GM12878 (cell line): Measurements from ENCODE around the gene SCRT2. TPM values are rescaled to one million over a fixed set of nuclear protein-coding genes. Genes with fewer than 3 reads are reported as not detected.

Experiments used
- ATAC-seq: fragments of 200-7000 bp; cut with Tn5 transposase; 3 replicates; pipeline ENCODE4 v1.9.1; 2020; ENCODE audit warnings: mild to moderate bottlenecking, moderate library complexity
- BruUV-seq: library from RNA; stranded (reverse); fragments of 400-500 nt; replicated peaks from 2 replicates; lab custom pipeline; 2021; lab: Mats Ljungman, UMichigan
- CTCF ChIA-PET: fragments of 300-600 bp; sonication (Branson Sonifier 250); formaldehyde crosslinking; extraction: SDS; loops from one replicate; lab custom pipeline; 2021; ENCODE audit warnings: inconsistent platforms; lab: Yijun Ruan, JAX
- POLR2A ChIA-PET: fragments of 350-600 bp; formaldehyde crosslinking; extraction: SDS; loops from one replicate; lab custom pipeline; 2021; ENCODE audit warnings: inconsistent platforms; lab: Charles Lee
- RAD21 ChIA-PET: fragments of 300-600 bp; sonication (Branson Sonifier 250); formaldehyde crosslinking; loops from one replicate; lab custom pipeline; 2023; ENCODE audit warnings: antibody characterized with exemption; ENCODE audit not compliant: unreplicated experiment; lab: Charles Lee
- SMC1A ChIA-PET: fragments of 300-600 bp; sonication (Branson Sonifier 250); formaldehyde crosslinking; loops from one replicate; lab custom pipeline; 2023; ENCODE audit not compliant: unreplicated experiment, uncharacterized antibody; lab: Charles Lee
- DNase-seq: peaks from one replicate; pipeline ENCODE4 v3.0.0-alpha.2; 2011; ENCODE audit warnings: low read depth, low spot score
- FAIRE-seq: peaks from 3 replicates; lab custom pipeline; 2011; peaks lifted over from hg19 to GRCh38; lab: Jason Lieb, UNC
- H2AFZ ChIP-seq: 2 replicates; pipeline ENCODE4 v1.6.0; 2011; ENCODE audit warnings: low read depth, low read length, control low read depth; ENCODE audit not compliant: control insufficient read depth
- H3K27ac ChIP-seq: 2 replicates; pipeline ENCODE4 v1.5.1; 2011; ENCODE audit warnings: control low read depth; ENCODE audit not compliant: control insufficient read depth, insufficient read depth
- H3K27me3 ChIP-seq, 2 experiments: replicated peaks in 1 of 2; 2 replicates each; pipeline versions ENCODE4 v1.6.0 to v1.6.1; 2011; ENCODE audit warnings: low read length in 1 of 2; ENCODE audit not compliant: control insufficient read depth in 2 of 2, insufficient read depth in 2 of 2
- H3K36me3 ChIP-seq, 2 experiments: 2 replicates each; pipeline ENCODE4 v1.5.1; 2011; ENCODE audit warnings: low read length in 1 of 2; ENCODE audit not compliant: control insufficient read depth in 2 of 2, insufficient read depth in 2 of 2
- H3K4me1 ChIP-seq: 2 replicates; pipeline ENCODE4 v1.6.1; 2011; ENCODE audit warnings: mild to moderate bottlenecking, low read length, moderate library complexity, mixed read lengths; ENCODE audit not compliant: control insufficient read depth, insufficient read depth
- H3K4me2 ChIP-seq: 2 replicates; pipeline ENCODE4 v1.6.0; 2011; ENCODE audit warnings: control low read depth; ENCODE audit not compliant: control insufficient read depth, insufficient read depth
- H3K4me3 ChIP-seq: fragments of 200-600 bp; sonication (generic); 2 replicates; pipeline ENCODE4 v1.5.1; 2016
- H3K79me2 ChIP-seq: 2 replicates; pipeline ENCODE4 v1.6.0; 2011; ENCODE audit warnings: low read length; ENCODE audit not compliant: control insufficient read depth, insufficient read depth
- H3K9ac ChIP-seq: 2 replicates; pipeline ENCODE4 v1.8.0; 2011; ENCODE audit warnings: low read length, control low read depth, mixed read lengths; ENCODE audit not compliant: control insufficient read depth, insufficient read depth
- H3K9me3 ChIP-seq: replicated peaks from 3 replicates; pipeline ENCODE4 v1.5.1; 2011; ENCODE audit warnings: mild to moderate bottlenecking, low read length; ENCODE audit not compliant: control insufficient read depth, insufficient read depth
- H4K20me1 ChIP-seq: 2 replicates; pipeline ENCODE4 v1.6.0; 2011; ENCODE audit not compliant: control insufficient read depth, insufficient read depth
- ATF7 ChIP-seq: fragments of 450-650 bp; IDR thresholded peaks from 2 replicates; pipeline ENCODE4 v1.6.1; 2016; ENCODE audit warnings: low read depth, mild to moderate bottlenecking
- CBFB ChIP-seq: IDR thresholded peaks from 2 replicates; pipeline ENCODE4 v1.6.1; 2016; ENCODE audit warnings: antibody characterized with exemption, low read depth
- CBX3 ChIP-seq: fragments of 200-600 bp; sonication (generic); IDR thresholded peaks from 2 replicates; pipeline ENCODE4 v1.6.1; 2016; ENCODE audit warnings: low read depth, borderline replicate concordance
- CHD1 ChIP-seq: IDR thresholded peaks from 2 replicates; pipeline ENCODE4 v1.6.1; 2012; ENCODE audit warnings: low read depth, low read length, improper control_type of control experiment
- CREM ChIP-seq: IDR thresholded peaks from 2 replicates; pipeline ENCODE4 v1.6.1; 2014; ENCODE audit warnings: antibody characterized with exemption, low read depth
- CUX1 ChIP-seq: IDR thresholded peaks from 2 replicates; pipeline ENCODE4 v1.6.1; 2012; ENCODE audit warnings: improper control_type of control experiment, low read depth, low read length; ENCODE audit not compliant: insufficient replicate concordance
- GABPA ChIP-seq: IDR thresholded peaks from 2 replicates; pipeline ENCODE4 v1.6.1; 2014; ENCODE audit warnings: antibody characterized with exemption, low read depth, mild to moderate bottlenecking, inconsistent platforms
- KLF5 ChIP-seq: fragments of 450-650 bp; IDR thresholded peaks from 2 replicates; pipeline ENCODE4 v1.6.1; 2014; ENCODE audit warnings: mild to moderate bottlenecking; ENCODE audit not compliant: partially characterized antibody
- MTA3 ChIP-seq: IDR thresholded peaks from 2 replicates; pipeline ENCODE4 v1.6.1; 2012; ENCODE audit warnings: low read length, inconsistent platforms, borderline replicate concordance
- PAX8 ChIP-seq: fragments of 450-650 bp; IDR thresholded peaks from 2 replicates; pipeline ENCODE4 v1.6.1; 2017; ENCODE audit warnings: mild to moderate bottlenecking, moderate library complexity
- POLR2AphosphoS2 ChIP-seq: IDR thresholded peaks from 2 replicates; pipeline ENCODE4 v1.6.1; 2011; ENCODE audit warnings: low read depth, mild to moderate bottlenecking, low read length, improper control_type of control experiment, moderate library complexity
- RFX5 ChIP-seq: IDR thresholded peaks from 2 replicates; pipeline ENCODE4 v1.6.1; 2011; ENCODE audit warnings: low read depth, low read length, improper control_type of control experiment
- SREBF2 ChIP-seq: IDR thresholded peaks from 2 replicates; pipeline ENCODE4 v1.6.1; 2012; ENCODE audit warnings: mild to moderate bottlenecking, low read length
- ZBTB4 ChIP-seq: fragments of 450-650 bp; formaldehyde crosslinking; IDR thresholded peaks from 2 replicates; pipeline ENCODE4 v1.4.0; 2022; ENCODE audit warnings: mild to moderate bottlenecking, moderate library complexity
- WGBS: methylation state at CpG from one replicate; pipeline ENCODE4 v1.1.6; 2016; ENCODE audit warnings: low lambda C conversion rate; ENCODE audit not compliant: insufficient replicate concordance, insufficient coverage; ENCODE audit errors: missing lambda C conversion rate; 5-methylcytosine and 5-hydroxymethylcytosine counted together
- in situ Hi-C: fragments of 300-500 bp; cut with MboI; formaldehyde crosslinking; loops from 9 replicates; pipeline ENCODE4 v1.14.3; 2018; ENCODE audit warnings: mixed read lengths
- intact Hi-C: fragments of 100-400 bp; cut with micrococcal nuclease; formaldehyde crosslinking; loops from one replicate; pipeline ENCODE4 v1.14.2; 2022; ENCODE audit not compliant: unreplicated experiment
- polyA plus RNA-seq, 11 experiments: library from polyadenylated mRNA; depleted of rRNA in 4 of 11; unstranded in 6 of 11; stranded (reverse) in 5 of 11; fragments of >200 nt; fragmentation: Nextera tagmentation in 4 of 11; fragmentation: Illumina TruSeq in 1 of 11; extraction: Ambion mirVana in 4 of 11; extraction: Trizol in 1 of 11; gene quantifications; 1 replicate in 1 of 11; 2 replicates in 10 of 11; pipeline versions ENCODE4 v1.2.1 to v1.2.3, GENCODE V29; 2011 to 2016; ENCODE audit warnings: inconsistent platforms in 2 of 11, missing spikeins in 2 of 11, low read depth in 1 of 11
- total RNA-seq, 4 experiments: library from RNA; depleted of rRNA in 3 of 4; stranded (reverse); fragments of >200 nt in 3 of 4; fragmentation: Illumina TruSeq in 1 of 4; extraction: Trizol in 1 of 4; gene quantifications; 2 replicates each; pipeline versions ENCODE4 v1.2.1 to v1.2.3, GENCODE V29; 2013 to 2021

Gene SCRT2
- total and polyA plus RNA-seq, 10 of the 15 experiments (the other 5 are each of a cell fraction or from before 2014, with no cell fraction given), result not detected

GRCh38 chr20:709423-709822 is 33.8 kb upstream of the SCRT2 start:
- Histone ChIP-seq H3K9ac (no peak overlapping the region), H3K79me2 (no peaks in the 10 kb centered on the region), H3K4me2 (no peak overlapping the region), H3K36me3 (no peaks in the 10 kb centered on the region), H3K27ac (no peak overlapping the region), H3K4me3 (no peak overlapping the region), H2AFZ (no peak overlapping the region), H3K27me3 (no peaks in the 10 kb centered on the region; a peak in 1 of 4 replicates), H4K20me1 (no peaks in the 10 kb centered on the region), H3K9me3 (no peaks in the 10 kb centered on the region; the same call in 2 of the 3 replicates), H3K4me1 (no peaks in the 10 kb centered on the region)
- 39% methylated on average over 20 of the region's 20 CpGs for WGBS
- intact Hi-C loops, result no loop called here
- ChIA-PET SMC1A (no interaction called here), POLR2A (no interaction called here), RAD21 (no interaction called here), CTCF (no interaction called here)
- TF ChIP-seq KLF5 (no peak), RFX5 (no peak), CBFB (no peak), CUX1 (no peak), GABPA (no peak), POLR2AphosphoS2 (no peak), CHD1 (no peak), SREBF2 (no peak), ATF7 (no peak), PAX8 (no peak), ZBTB4 (CRISPR knock-in tag) (no peak), MTA3 (no peak), CBX3 (no peak), CREM (no peak)
- no peak for ATAC-seq
- in situ Hi-C loops, result no loop called here
- DNase-seq, result no peak
- BruUV-seq, result no TSS peak
- no peak for FAIRE-seq
